Glomerular endothelial cell (primary cell): ENCODE data around the gene DMBX1. TPM values are rescaled to one million over a fixed set of nuclear protein-coding genes. Genes with fewer than 3 reads are reported as not detected.

Experiments
- DNase-seq: peaks from one replicate; pipeline ENCODE4 v3.0.0-alpha.2; 2011; ENCODE audit warnings: low read depth, low spot score; ENCODE audit errors: extremely low read depth
- total RNA-seq: library from RNA; depleted of rRNA; stranded (reverse); fragments of >200 nt; gene quantifications from 2 replicates; pipeline ENCODE4 v1.2.3, GENCODE V29; 2015

DMBX1 gene
- total RNA-seq, 1 donor from 2014 or later = not detected

DNA sequence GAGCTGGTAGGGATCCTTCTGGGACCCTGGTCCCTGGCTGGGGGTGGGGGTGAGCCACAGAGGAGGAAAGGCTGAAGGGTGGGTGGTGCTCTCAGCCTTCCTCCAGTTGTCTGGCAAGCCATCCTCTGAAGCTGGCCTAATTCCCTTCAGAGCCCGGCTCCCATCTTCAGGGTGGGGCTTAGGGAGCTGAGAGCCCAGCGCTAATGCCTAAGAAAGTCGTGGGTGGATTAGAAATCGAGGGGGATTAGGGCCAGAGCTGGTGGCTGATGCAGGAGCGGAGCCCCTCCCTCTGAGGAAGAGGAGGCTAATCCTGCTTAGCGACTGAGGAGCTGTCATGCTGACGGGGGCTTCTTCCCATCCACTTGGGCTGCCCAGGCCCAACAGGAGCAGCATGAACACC is 30.8 kb upstream of the DMBX1 start:
- DNase-seq = no peak

DNA sequence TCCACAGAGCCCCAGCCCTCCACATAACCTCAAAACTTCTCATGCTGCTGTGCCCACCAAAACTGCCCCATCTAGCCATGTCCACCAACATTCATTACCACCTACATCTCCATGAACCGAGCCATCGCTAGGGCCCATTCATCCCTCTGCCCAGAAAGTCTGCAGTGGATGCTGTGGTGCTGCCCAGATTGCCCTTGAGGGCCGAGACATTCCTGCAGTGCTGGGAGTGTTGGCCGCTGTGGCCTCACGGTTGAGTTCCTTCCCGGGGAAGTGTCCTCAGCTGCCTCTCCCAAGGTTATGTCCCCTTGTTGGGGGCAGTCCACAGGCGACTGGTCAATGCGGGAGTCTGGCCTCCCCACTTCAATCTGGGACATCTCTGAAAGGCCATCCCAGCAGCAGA is 30.3 kb upstream of the DMBX1 start:
- no peak for DNase-seq

- DNase-seq = no peak
Measured at GRCh38 chr1:46461017-46461808, 28.4 kb upstream of the DMBX1 start.

- no peak for DNase-seq
Measured at GRCh38 chr1:46461809-46462448, 27.7 kb upstream of the DMBX1 start.

DNA sequence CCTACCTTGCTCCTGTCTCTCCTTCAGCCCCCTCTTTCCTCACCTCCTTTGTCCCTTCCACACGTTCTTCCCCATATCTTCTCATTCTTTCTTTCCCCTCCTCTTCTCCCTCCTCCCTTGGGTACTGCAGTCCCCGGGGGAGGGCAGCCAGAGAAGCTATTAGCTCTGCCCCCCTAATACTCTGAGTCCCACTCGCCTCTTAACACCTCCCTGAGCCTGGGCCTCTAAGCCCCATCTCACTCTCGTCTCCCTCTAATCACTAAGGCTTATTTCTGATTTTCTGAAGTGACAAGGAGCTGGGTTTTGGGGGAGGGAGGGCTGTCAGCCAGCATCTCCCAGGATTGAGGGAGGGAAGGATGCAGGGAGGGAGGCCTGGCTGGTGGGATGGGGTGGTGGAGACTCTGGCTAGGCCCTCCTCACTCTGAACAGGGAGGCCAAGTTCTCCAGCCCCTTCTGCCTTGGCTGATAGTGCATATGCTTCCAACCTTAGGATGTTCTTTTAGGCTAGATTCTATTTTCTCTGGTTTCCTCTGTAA is 25.6 kb upstream of the DMBX1 start:
- DNase-seq = no peak

DNA sequence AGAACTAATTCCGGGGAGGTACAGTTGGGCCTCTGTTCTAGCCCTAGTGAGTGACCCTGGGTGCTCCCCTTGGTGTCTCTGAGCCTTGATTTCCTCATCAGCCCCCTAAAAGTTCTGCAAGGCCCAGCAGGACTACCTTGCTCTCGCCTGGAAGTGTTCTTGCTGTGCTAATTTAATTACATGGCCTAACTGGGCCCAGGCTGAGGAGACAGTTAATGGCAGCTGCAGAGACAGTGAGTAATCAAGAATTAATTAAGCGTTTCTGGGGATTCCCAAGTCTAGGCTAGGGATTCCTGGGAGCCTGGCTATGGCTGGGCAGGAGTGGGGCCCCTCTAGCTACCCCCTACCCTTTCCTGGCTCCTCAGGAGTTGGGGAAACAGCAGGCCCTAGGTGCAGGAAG is 24.7 kb upstream of the DMBX1 start:
- DNase-seq = no peak

GRCh38 chr1:46465981-46466476 is 23.6 kb upstream of the DMBX1 start:
- DNase-seq = no peak

DNA sequence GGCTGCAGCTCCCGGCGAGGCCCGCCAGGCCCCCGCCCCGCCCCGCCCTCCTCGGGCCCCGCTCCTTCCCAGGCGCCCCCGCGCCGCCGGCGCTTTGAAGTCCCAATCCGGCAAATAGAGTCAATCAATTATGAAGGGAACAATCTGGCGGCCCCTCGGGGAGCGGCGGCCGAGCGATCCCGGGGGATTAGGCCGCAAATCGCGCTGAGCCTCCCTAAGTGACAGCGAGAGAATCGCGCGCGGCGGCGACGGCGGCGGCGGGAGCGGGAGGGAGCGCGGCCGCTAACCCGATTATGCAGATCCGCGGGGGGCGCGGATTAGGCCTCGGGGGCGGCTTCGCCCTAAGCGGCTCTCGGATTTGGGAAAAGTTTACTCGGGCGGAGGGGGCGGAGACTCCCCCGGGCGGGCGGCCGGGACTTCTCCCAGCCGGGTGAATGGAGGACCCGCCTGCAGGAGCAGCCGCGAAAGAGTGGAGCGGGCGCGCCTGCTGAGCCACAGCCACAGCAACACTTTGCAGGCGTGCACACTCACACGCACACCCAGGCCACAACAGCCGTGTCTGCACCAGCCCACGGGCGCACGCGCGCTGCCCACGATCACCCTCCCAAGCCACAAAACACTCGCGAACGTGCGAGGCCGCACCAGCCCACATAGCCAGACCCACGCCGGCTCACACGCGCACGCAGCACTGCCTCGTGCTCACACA is 23.0 kb upstream of the DMBX1 start:
- no peak for DNase-seq

GRCh38 chr1:46467183-46467504 is 22.5 kb upstream of the DMBX1 start:
- no peak for DNase-seq

DNA sequence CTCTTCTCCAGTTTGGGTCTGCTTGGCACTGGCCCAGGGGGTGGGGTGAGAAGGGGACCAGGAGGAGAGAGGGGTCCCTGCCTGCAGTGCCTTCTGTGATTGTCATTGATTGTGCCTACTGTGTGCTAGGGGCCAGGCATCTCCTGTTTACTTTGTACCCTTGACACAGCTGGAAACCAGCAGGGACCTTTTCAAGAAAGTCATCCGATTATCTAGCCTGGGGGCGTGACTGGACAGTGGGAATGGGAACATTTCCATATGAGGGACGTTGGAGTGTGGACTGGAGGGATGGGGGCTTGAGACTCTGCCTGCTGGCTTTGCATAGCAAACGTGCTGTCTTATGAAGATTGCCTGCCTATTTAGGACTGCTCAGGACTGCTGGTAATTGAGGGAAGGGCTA is 19.8 kb upstream of the DMBX1 start:
- no peak for DNase-seq

GRCh38 chr1:46471848-46472492 is 17.7 kb upstream of the DMBX1 start:
- DNase-seq = no peak

DNA sequence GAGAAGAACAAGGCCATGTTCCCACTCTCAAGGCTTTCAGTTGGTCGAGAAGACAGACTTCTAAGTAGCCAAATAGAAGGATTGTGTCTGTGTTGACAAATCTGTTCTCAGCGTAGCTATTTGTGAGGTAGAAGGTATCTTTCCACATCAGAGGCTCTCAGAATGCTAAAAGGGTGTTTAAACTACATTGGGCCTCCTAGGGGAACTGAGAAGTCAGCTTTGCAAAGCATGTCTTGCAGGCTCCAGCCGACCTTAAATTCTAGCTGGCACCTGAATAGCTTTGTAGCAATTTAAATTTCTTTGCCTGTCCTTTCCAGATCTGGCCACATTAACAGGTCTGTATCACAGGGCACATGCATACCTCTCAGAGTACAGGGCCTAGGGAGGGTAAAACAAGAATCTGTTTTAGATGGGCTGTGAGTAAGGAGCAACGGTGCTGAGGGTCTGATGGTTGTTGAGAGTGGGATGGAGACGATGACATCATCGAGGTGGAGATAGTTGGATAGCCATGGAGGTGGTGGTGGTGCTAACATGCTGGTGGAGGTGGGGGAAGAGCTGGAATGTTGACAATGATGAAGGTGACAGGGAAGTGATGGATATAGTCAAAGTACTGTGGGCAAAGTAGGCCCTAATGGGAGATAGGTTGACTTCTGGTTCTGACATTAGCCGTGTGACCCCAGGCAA is 17.0 kb upstream of the DMBX1 start:
- DNase-seq = no peak

DNA sequence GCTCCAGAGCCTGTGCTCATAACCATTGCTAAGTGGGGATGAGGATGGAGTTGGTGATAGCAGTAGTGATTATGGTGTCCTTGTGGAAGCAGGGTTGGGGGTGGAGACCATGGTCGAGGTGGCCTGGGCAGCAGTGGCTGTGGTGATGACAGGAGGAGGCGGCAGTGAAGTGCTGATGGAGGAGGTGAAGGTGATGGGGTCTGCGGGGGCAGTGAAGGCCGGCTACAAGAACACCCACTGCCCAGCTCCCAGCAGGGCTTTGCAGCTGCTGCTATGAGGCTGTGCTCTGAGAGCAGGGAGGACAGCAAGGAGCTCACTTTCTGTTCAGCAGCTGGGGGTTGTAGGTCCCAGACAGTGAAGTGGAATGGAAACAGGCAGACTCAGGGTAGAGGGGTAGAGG is 15.6 kb upstream of the DMBX1 start:
- no peak for DNase-seq

- no peak for DNase-seq
Measured at GRCh38 chr1:46474570-46474969, 15.1 kb upstream of the DMBX1 start.

- DNase-seq = no peak
Measured at GRCh38 chr1:46476673-46477072, 13.0 kb upstream of the DMBX1 start.

GRCh38 chr1:46477153-46477929 is 12.3 kb upstream of the DMBX1 start:
- DNase-seq = no peak

DNA sequence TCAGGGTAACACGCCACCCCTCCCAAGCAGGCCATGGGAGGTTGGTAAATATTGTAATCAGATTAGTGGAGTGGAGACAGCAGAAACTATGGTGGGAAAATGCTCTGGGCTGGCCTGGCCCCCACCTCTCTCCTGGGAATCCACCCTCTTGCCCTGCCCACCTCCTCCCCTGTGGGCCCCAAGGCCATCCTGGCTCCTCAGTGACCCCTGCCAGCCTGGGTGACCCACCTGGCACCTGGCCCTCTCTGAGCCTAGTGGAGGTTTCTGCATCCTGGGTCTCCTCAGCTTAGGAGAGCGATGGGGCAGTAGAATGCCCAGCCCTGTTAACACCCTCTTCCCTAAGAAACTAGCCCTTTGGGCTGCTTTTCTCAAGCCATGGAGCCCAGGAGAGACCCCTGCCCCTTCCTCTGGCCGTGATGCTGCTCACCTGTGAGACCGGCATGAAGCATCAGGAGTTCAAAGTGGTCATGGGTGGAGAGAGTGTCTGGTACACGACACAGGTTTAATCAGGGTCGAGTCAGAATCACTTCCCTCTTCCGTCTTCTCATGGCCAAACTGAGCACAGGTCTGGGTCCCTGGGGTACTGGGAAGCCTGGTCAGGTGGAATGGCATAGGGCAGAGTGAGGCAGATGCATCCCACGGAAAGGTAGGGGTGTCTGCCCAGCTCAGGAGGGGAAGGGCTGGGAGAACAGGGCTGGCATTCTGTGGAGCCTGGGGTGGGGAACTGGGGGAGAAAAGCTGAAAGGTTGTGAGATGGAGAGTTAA is 10.7 kb upstream of the DMBX1 start:
- no peak for DNase-seq

GRCh38 chr1:46479744-46480350 is 9.8 kb upstream of the DMBX1 start:
- no peak for DNase-seq
